Left lobe of liver (tissue), 2 donors: Measurements from ENCODE around the gene GSN. TPM values are rescaled to one million over a fixed set of nuclear protein-coding genes. Genes with fewer than 3 reads are reported as not detected.
A peak's percentile ranks its signal among the peaks of the same experiment; 100 is the strongest.

Source experiments
- ATAC-seq: fragments of 200-7000 bp; cut with Tn5 transposase; one replicate; pipeline ENCODE4 v1.9.1; 2020; ENCODE audit warnings: mild to moderate bottlenecking, moderate library complexity
- DNase-seq: peaks from one replicate; pipeline ENCODE4 v3.0.0-alpha.2; 2020; ENCODE audit warnings: low spot score
- total RNA-seq: library from RNA; stranded (reverse); gene quantifications from one replicate; pipeline ENCODE4 v1.2.1, GENCODE V29; 2021
- donor health status: DM: no; HTN: no; CAD: no; lungs with moderate emphysema.
- donor health status: DM: no; HTN: yes; CAD: no.

GSN gene
- total RNA-seq, 1 donor from 2014 or later: 30.8 TPM

GRCh38 chr9:121242959-121243346 is 25.0 kb upstream of the GSN start:
- DNase-seq: no peak
- no peak for ATAC-seq

- ATAC-seq (no peak), DNase-seq (no peak)
Observed at GRCh38 chr9:121246821-121247561, 21.0 kb upstream of the GSN start.

GRCh38 chr9:121249563-121249962 is 18.4 kb upstream of the GSN start:
- ATAC-seq (no peak), DNase-seq (no peak)

GRCh38 chr9:121252104-121252851 is 15.7 kb upstream of the GSN start:
- no peak for ATAC-seq
- no peak for DNase-seq

GRCh38 chr9:121253162-121253561 is 14.8 kb upstream of the GSN start:
- no peak for ATAC-seq
- no peak for DNase-seq

- DNase-seq (no peak), ATAC-seq (peak; percentile 24)
Observed at GRCh38 chr9:121253821-121254501, 14.0 kb upstream of the GSN start.

- DNase-seq: no peak
- ATAC-seq: no peak
Observed at GRCh38 chr9:121259498-121259897, 8.5 kb upstream of the GSN start.

GRCh38 chr9:121259935-121260334 is 8.0 kb upstream of the GSN start:
- DNase-seq (no peak), ATAC-seq (no peak)

- no peak for DNase-seq
- ATAC-seq: no peak
Observed at GRCh38 chr9:121260457-121261106, 7.4 kb upstream of the GSN start.

GRCh38 chr9:121261107-121261460 is 6.9 kb upstream of the GSN start:
- ATAC-seq: no peak
- DNase-seq: peak; percentile 26

GRCh38 chr9:121261755-121262154 is 6.2 kb upstream of the GSN start:
- DNase-seq (no peak), ATAC-seq (no peak)

GRCh38 chr9:121262423-121262822 is 5.5 kb upstream of the GSN start:
- DNase-seq (no peak), ATAC-seq (no peak)

GRCh38 chr9:121262953-121263352 is 5.0 kb upstream of the GSN start:
- ATAC-seq (no peak), DNase-seq (no peak)

- peak; percentile 26 for DNase-seq
- no peak for ATAC-seq
Observed at GRCh38 chr9:121266356-121266755, 1.6 kb upstream of the GSN start.

- ATAC-seq (no peak), DNase-seq (peak; percentile 44)
Observed at GRCh38 chr9:121266906-121267650, 884 bp upstream of the GSN start.

- DNase-seq (no peak), ATAC-seq (peak; percentile 8)
Observed at GRCh38 chr9:121268598-121268850, 562 bp downstream of the GSN start.

- peak; percentile 47 for DNase-seq
Observed at GRCh38 chr9:121268851-121269641, 1.1 kb downstream of the GSN start.

GRCh38 chr9:121269642-121270254 is 1.8 kb downstream of the GSN start:
- DNase-seq: no peak
- ATAC-seq: no peak

More at GRCh38 chr9:121268851-121269641, 1.1 kb downstream of the GSN start:
- ATAC-seq: no peak
